Loucy (cell line): ENCODE data around the gene GREB1L.

ENCODE experiments used
- EZH2phosphoT487 ChIP-seq: fragments of 200-600 bp; IDR thresholded peaks from 2 replicates; pipeline ENCODE4 v1.6.1; 2018; ENCODE audit warnings: antibody characterized with exemption, mild to moderate bottlenecking, moderate library complexity, borderline replicate concordance
- TF ChIP-seq, protein P1 (sequence below): fragments of 200-600 bp; sonication (generic); conservative IDR thresholded peaks from 2 replicates; pipeline ENCODE4 v1.5.1; 2014; ENCODE audit warnings: mild to moderate bottlenecking, antibody characterized with exemption, low read length

DNA sequence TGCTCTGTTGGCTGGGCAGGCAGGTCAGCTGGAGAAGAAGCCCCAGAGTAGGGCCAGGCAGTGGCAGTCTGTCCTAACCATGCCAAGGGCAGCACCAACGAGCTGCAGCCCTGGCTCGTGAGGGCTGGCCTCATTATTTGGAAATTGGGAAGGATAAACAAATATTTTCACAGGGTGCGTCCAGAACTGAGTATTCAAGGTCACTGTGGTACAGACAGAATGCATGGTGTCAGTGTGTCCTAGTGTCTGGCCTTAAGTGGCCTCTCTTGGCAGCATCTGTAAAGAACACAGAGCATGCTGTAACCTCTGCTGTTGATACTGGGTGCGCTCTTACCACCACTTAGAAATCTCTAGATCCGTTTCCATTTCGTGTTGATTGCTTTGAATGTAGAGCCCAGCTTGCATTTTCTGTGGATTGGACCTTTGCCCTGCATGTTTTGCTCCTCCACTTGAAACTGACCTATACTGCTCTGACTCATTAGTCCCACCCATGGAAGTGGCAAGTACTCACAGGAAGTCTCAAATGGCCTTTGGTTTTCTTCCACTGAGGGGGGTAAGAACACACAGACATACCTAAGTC, 88.2 kb downstream of the GREB1L start:
- TF ChIP-seq, protein P1, sequence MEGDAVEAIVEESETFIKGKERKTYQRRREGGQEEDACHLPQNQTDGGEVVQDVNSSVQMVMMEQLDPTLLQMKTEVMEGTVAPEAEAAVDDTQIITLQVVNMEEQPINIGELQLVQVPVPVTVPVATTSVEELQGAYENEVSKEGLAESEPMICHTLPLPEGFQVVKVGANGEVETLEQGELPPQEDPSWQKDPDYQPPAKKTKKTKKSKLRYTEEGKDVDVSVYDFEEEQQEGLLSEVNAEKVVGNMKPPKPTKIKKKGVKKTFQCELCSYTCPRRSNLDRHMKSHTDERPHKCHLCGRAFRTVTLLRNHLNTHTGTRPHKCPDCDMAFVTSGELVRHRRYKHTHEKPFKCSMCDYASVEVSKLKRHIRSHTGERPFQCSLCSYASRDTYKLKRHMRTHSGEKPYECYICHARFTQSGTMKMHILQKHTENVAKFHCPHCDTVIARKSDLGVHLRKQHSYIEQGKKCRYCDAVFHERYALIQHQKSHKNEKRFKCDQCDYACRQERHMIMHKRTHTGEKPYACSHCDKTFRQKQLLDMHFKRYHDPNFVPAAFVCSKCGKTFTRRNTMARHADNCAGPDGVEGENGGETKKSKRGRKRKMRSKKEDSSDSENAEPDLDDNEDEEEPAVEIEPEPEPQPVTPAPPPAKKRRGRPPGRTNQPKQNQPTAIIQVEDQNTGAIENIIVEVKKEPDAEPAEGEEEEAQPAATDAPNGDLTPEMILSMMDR, result no peak
- no peak for TF ChIP-seq EZH2phosphoT487
